Spleen (tissue), 7 donors: ENCODE data around the gene LRRC57.

ENCODE experiments used
- POLR2A ChIP-seq, 3 donors: fragments of 450-650 bp; IDR thresholded peaks; one replicate each; pipeline ENCODE4 v1.5.1; 2017; ENCODE audit warnings: antibody characterized with exemption in 3 of 3, mild to moderate bottlenecking in 1 of 3
- TF ChIP-seq, protein P1 (sequence below), 11 experiments: fragments of 200-600 bp in 7 of 11; fragments of 450-650 bp in 4 of 11; sonication (generic) in 4 of 11; IDR thresholded peaks in 8 of 11; conservative IDR thresholded peaks in 3 of 11; 1 replicate in 7 of 11; 2 replicates in 4 of 11; pipeline versions ENCODE4 v1.4.0 to v1.8.0; 2016 to 2021; ENCODE audit warnings: antibody characterized with exemption in 11 of 11, inconsistent platforms in 4 of 11, mild to moderate bottlenecking in 1 of 11
- donor health status: DM: no; HTN: no; CAD: no; lungs with moderate emphysema.
- donor health status: DM: no; HTN: no; CAD: no.
- donor health status: DM: no; HTN: no; CAD: no.

DNA sequence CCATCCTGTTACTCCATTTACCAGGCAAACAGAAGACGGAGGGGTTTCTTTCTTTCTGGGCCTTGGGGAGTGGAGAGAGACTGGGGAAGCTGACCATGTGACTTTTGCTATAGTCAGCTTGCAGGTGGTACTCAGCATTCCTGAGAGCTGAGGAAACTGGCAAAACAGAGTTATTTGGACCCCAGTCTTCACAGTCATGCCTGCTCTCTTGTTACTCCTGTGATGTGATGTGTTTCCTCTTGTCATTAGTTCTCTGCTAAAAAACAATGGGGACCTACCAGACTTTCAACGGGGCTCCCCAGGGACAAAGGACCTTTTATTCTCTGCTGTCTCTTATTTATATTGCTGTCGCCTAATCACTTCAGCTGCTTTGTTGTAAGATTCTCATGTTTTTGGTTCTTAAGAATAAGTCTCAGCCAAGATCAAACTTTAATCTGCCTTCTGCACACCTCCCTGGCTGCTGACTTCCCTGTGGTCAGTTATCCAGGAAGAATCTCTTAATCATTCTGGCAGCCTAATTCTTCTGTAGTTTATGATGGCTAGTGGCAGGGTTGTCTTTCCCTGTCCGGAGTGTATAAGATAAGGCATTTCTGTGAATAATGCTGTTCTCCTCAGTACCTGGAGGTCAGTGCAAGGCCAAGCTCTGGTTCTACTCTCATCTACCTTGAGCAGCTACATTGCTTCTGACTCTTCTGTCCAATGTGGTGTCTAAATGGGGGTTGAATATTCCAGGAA, 35.6 kb upstream of the LRRC57 start:
- TF ChIP-seq, protein P1, sequence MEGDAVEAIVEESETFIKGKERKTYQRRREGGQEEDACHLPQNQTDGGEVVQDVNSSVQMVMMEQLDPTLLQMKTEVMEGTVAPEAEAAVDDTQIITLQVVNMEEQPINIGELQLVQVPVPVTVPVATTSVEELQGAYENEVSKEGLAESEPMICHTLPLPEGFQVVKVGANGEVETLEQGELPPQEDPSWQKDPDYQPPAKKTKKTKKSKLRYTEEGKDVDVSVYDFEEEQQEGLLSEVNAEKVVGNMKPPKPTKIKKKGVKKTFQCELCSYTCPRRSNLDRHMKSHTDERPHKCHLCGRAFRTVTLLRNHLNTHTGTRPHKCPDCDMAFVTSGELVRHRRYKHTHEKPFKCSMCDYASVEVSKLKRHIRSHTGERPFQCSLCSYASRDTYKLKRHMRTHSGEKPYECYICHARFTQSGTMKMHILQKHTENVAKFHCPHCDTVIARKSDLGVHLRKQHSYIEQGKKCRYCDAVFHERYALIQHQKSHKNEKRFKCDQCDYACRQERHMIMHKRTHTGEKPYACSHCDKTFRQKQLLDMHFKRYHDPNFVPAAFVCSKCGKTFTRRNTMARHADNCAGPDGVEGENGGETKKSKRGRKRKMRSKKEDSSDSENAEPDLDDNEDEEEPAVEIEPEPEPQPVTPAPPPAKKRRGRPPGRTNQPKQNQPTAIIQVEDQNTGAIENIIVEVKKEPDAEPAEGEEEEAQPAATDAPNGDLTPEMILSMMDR (IDR thresholded peaks at IDR 0.05 in 8 of 11, conservative IDR thresholded peaks at IDR 0.05 in 3 of 11), result no peak
- no peak for TF ChIP-seq POLR2A (IDR thresholded peaks at IDR 0.05)
